GM19397 (cell line): ENCODE results near the gene PGBD4.
"Not testable (repeated sequence)": the region's sequence is repeated elsewhere in the genome, so short reads cannot be mapped to it uniquely, and the experiment has no call there.

ENCODE experiments used
- ATAC-seq: cut with Tn5 transposase; IDR thresholded peaks from one replicate; pipeline ENCODE4 v1.9.1; 2021; ENCODE audit warnings: mild to moderate bottlenecking, moderate library complexity; ENCODE audit not compliant: unreplicated experiment

Gene PGBD4

DNA sequence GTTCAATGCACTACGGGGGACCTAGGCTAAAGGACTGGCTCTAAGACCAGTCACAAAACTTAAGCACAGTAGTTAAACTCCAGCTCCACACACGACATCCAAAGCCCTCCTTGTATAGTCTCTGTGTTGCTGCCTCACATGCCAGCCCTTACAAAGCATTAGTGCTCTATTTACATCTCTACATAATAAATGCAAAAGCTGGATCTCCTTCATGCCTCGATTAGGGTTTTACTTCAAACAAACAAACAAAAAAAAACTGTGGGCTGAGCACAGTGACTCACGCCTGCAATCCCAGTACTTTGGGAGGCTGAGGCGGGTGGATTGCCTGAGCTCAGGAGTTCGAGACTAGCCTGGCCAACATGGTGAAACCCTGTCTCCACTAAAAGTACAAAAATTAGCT, 9.6 kb downstream of the PGBD4 start:
- ATAC-seq, result no peak

GRCh38 chr15:34114215-34114614, 12.3 kb downstream of the PGBD4 start:
- ATAC-seq, result no peak

- no peak for ATAC-seq
Observed at GRCh38 chr15:34114739-34115138, 12.9 kb downstream of the PGBD4 start.

GRCh38 chr15:34116620-34117019, 14.7 kb downstream of the PGBD4 start:
- ATAC-seq, result no peak

DNA sequence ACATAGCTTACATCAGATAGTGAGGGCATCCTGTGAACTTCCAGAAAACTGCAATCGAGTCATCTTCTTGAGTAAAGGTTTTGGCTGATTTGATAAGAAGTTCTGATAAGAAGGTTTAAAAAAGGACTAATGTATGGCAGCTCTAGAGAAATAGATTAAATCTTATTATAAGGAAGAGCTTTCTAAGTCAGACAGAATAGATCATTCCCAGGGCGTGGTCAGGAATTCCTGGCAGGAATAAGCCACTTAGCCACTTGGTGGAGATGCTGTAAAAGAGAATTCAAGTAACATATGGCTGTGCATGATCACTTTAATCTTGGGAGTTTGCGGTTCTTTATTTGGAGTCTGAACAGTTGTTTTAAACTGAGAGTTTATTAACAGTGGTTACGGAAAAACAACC, 17.4 kb downstream of the PGBD4 start:
- no peak for ATAC-seq

DNA sequence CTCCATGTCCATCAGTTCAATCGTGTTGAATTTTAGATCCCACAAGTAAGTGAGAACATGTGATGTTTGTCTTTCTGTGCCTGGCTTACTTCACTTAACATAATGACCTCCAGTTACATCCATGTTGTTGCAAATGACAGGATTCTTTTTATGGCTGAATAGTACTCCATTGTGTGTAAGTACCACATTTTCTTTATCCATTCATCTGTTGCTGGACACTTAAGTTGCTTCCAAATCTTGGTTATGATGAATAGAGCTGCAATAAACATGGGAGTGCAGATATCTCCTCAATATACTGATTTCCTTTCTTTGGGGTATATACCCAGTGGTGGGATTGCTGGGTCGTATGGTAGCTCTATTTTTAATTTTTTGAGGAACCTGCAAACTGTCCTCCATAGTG, 18.5 kb downstream of the PGBD4 start:
- not testable (repeated sequence) for ATAC-seq

GRCh38 chr15:34121786-34122185, 19.9 kb downstream of the PGBD4 start:
- not testable (repeated sequence) for ATAC-seq

GRCh38 chr15:34122771-34123183, 20.9 kb downstream of the PGBD4 start:
- ATAC-seq, result no peak

DNA sequence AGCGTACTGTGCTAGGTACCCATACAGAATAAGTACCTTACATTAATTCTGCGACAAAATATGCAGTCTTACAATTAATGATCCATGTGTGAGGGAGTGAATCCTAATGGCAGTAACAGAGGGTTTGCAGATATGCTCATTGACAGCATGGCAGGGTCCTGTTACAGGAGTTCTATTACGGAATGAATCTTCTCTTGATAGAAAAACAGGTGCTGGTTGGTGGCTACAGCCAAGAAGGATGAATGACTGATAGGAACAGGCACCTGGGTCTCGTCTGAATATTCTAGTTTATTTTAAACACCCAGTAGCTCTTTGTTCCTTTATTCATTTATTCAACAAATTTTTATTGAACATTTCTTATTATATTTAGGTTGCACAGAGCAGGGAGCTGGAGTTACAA, 22.8 kb downstream of the PGBD4 start:
- no peak for ATAC-seq

- ATAC-seq, result no peak
Observed at GRCh38 chr15:34125945-34126344, 24.1 kb downstream of the PGBD4 start.

GRCh38 chr15:34126522-34126921, 24.6 kb downstream of the PGBD4 start:
- no peak for ATAC-seq

DNA sequence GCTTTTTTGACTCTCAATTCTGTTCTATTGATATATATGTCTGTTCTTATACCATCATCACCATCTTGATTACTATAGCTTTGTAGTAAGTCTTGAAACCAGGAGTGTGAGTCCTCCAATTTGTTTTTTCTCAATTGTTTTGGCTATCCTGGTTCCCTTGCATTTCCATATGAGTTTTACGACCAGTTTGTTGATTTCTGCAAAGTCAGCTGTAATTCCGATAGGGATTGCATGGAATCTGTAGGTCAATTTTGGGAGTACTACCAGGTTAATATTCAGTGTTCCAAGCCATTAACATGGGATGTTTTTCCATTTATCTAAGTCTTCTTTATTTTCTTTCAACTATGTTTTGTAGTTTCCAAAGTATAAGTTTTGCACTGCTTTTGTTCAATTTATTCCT, 27.0 kb downstream of the PGBD4 start:
- no peak for ATAC-seq

DNA sequence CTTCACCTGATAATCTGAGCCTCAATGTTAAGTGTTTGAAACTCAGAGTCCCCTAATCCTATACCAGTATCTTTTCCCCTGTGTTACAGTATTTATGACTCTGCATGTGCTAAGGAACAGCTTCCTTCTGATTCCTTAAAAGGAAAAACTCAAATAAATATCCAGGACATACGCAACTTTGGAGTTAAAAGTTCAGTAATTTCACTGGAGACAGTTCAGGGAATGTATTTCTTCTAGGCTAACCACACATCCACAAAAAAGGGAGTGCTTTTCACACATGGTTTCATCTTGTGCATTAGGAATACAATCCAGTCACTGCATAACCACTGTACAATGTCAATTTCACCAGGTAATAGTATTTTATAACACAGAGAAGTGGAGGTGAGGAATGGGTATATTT, 31.0 kb downstream of the PGBD4 start:
- no peak for ATAC-seq

- no peak for ATAC-seq
Observed at GRCh38 chr15:34133511-34133910, 31.6 kb downstream of the PGBD4 start.

- no peak for ATAC-seq
Observed at GRCh38 chr15:34147371-34148140, 45.7 kb downstream of the PGBD4 start.

DNA sequence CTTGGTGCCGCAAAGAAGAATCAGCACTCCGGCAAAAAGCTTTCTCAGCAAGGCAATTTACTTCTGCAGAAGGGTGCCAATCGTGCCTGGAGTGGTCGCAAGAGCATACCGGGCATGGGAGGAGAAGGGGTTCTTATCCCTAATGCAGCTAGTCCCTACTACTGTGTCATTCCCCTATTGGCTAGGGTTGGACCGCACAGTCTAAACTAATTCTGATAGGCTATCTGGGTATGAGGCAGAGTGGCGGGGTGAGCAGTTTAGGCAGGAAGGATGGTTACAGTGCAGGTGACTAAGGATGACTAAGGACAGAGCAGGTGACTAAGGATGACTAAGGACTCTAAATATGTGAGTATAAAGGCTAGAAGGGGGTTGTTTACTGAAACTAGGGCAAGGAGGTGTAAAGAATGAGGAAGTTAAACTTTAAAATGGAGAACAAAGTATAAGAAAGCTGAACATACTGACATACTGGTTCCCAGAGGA, 52.9 kb downstream of the PGBD4 start:
- ATAC-seq, result no peak

- ATAC-seq, result no peak
Observed at GRCh38 chr15:34155859-34156258, 54.0 kb downstream of the PGBD4 start.
